Activated naive CD4-positive, alpha-beta T cell treated with anti-CD3 and anti-CD28 coated beads, Interleukin-2, amount 50 U/mL, for 72 hours (primary cell): ENCODE data around the gene MB21D2. TPM values are rescaled to one million over a fixed set of nuclear protein-coding genes. Genes with fewer than 3 reads are reported as not detected.
A peak's percentile ranks its signal among the peaks of the same experiment; 100 is the strongest.

ENCODE experiments used
- ATAC-seq, 2 donors: fragments of 150-1000 bp; cut with Tn5 transposase; 2 replicates each; pipeline ENCODE4 v1.10.0; 2021; ENCODE audit warnings: mild to moderate bottlenecking in 2 of 2, moderate library complexity in 2 of 2
- DNase-seq, 2 donors: peaks; one replicate each; pipeline ENCODE4 v3.0.0; 2021 to 2022; ENCODE audit warnings: low spot score in 2 of 2
- H3K27ac Mint-ChIP-seq, 2 donors: one replicate each; pipeline ENCODE4 v1.8.0; 2022; ENCODE audit warnings: mild to moderate bottlenecking in 2 of 2, mixed read lengths in 2 of 2
- H3K36me3 Mint-ChIP-seq, 2 donors: one replicate each; pipeline ENCODE4 v1.8.0; 2022; ENCODE audit warnings: mixed read lengths in 2 of 2
- H3K9me3 Mint-ChIP-seq, 2 donors: one replicate each; pipeline ENCODE4 v1.8.0; 2022; ENCODE audit warnings: mixed read lengths in 2 of 2
- total RNA-seq, 2 donors: library from RNA; stranded (reverse); gene quantifications; one replicate each; pipeline ENCODE4 v1.2.3, GENCODE V29; 2022

MB21D2 gene
- total RNA-seq, 2 donors from 2014 or later: 1.5 to 3.7 TPM

GRCh38 chr3:192884777-192885773 lies 32.6 kb downstream of the MB21D2 start:
- no peaks in the 10 kb centered on the region for H3K36me3 Mint-ChIP-seq
- ATAC-seq: no peak
- no peaks in the 10 kb centered on the region for H3K9me3 Mint-ChIP-seq
- no peak overlapping the region for H3K27ac Mint-ChIP-seq
- no peak for DNase-seq

GRCh38 chr3:192883512-192883911 lies 34.1 kb downstream of the MB21D2 start:
- no peak overlapping the region for H3K27ac Mint-ChIP-seq
- no peaks in the 10 kb centered on the region for H3K9me3 Mint-ChIP-seq
- DNase-seq (no peak), ATAC-seq (no peak)
- H3K36me3 Mint-ChIP-seq: no peaks in the 10 kb centered on the region

- Mint-ChIP-seq H3K9me3 (no peaks in the 10 kb centered on the region), H3K36me3 (no peaks in the 10 kb centered on the region), H3K27ac (no peak overlapping the region)
- ATAC-seq: no peak
- DNase-seq: no peak
Observed at GRCh38 chr3:192881159-192881786, 36.4 kb downstream of the MB21D2 start.

- Mint-ChIP-seq H3K27ac (no peak overlapping the region), H3K9me3 (no peaks in the 10 kb centered on the region), H3K36me3 (no peaks in the 10 kb centered on the region)
- no peak for ATAC-seq
- DNase-seq: no peak
Observed at GRCh38 chr3:192880313-192880712, 37.3 kb downstream of the MB21D2 start.

- ATAC-seq: no peak
- Mint-ChIP-seq H3K36me3 (no peaks in the 10 kb centered on the region), H3K9me3 (no peaks in the 10 kb centered on the region), H3K27ac (no peak overlapping the region)
- no peak for DNase-seq
Observed at GRCh38 chr3:192879346-192880031, 38.2 kb downstream of the MB21D2 start.

- no peak for DNase-seq
- Mint-ChIP-seq H3K27ac (no peak overlapping the region), H3K36me3 (no peaks in the 10 kb centered on the region), H3K9me3 (peaks cover 0 to 5% of the 10 kb centered on the region in 2 donors)
- no peak for ATAC-seq
Observed at GRCh38 chr3:192875971-192876565, 41.6 kb downstream of the MB21D2 start.

GRCh38 chr3:192870822-192871221 lies 46.8 kb downstream of the MB21D2 start:
- DNase-seq (no peak), ATAC-seq (no peak)
- H3K27ac Mint-ChIP-seq: no peak overlapping the region
- H3K9me3 Mint-ChIP-seq: peaks cover 0 to 5% of the 10 kb centered on the region in 2 donors
- H3K36me3 Mint-ChIP-seq: no peaks in the 10 kb centered on the region

- DNase-seq (no peak), ATAC-seq (no peak)
- Mint-ChIP-seq H3K9me3 (peaks cover 0 to 5% of the 10 kb centered on the region in 2 donors), H3K36me3 (no peaks in the 10 kb centered on the region), H3K27ac (no peak overlapping the region)
Observed at GRCh38 chr3:192869131-192870031, 48.3 kb downstream of the MB21D2 start.

GRCh38 chr3:192867645-192868044 lies 50.0 kb downstream of the MB21D2 start:
- H3K36me3 Mint-ChIP-seq: no peaks in the 10 kb centered on the region
- DNase-seq (no peak), ATAC-seq (no peak)
- peaks cover 0 to 5% of the 10 kb centered on the region in 2 donors for H3K9me3 Mint-ChIP-seq
- H3K27ac Mint-ChIP-seq: no peak overlapping the region

GRCh38 chr3:192866804-192867203 lies 50.9 kb downstream of the MB21D2 start:
- no peak overlapping the region for H3K27ac Mint-ChIP-seq
- no peak for ATAC-seq

GRCh38 chr3:192864941-192865340 lies 52.7 kb downstream of the MB21D2 start:
- DNase-seq (no peak), ATAC-seq (no peak)
- Mint-ChIP-seq H3K9me3 (peaks cover 4% of the 10 kb centered on the region in 2 donors), H3K27ac (no peak overlapping the region), H3K36me3 (peaks cover 4 to 6% of the 10 kb centered on the region in 2 donors)

More at GRCh38 chr3:192866804-192867203, 50.9 kb downstream of the MB21D2 start:
- H3K9me3 Mint-ChIP-seq: peaks cover 1 to 7% of the 10 kb centered on the region in 2 donors
- no peak for DNase-seq
- H3K36me3 Mint-ChIP-seq: peaks cover 2% of the 10 kb centered on the region in 2 donors

GRCh38 chr3:192863091-192863420 lies 54.6 kb downstream of the MB21D2 start:
- H3K9me3 Mint-ChIP-seq: peaks cover 4% of the 10 kb centered on the region in 2 donors
- H3K27ac Mint-ChIP-seq: no peak overlapping the region
- ATAC-seq: no peak
- H3K36me3 Mint-ChIP-seq: peaks cover 4 to 6% of the 10 kb centered on the region in 2 donors
- DNase-seq: no peak

GRCh38 chr3:192862408-192863090 lies 55.1 kb downstream of the MB21D2 start:
- H3K36me3 Mint-ChIP-seq: peaks cover 4 to 6% of the 10 kb centered on the region in 2 donors
- peak overlapping the region in 1 of 2 donors; percentile 47 for H3K27ac Mint-ChIP-seq
- DNase-seq (no peak), ATAC-seq (no peak)
- peaks cover 4% of the 10 kb centered on the region in 2 donors for H3K9me3 Mint-ChIP-seq

GRCh38 chr3:192861972-192862371 lies 55.7 kb downstream of the MB21D2 start:
- H3K36me3 Mint-ChIP-seq: peaks cover 4 to 6% of the 10 kb centered on the region in 2 donors
- peaks cover 4% of the 10 kb centered on the region in 2 donors for H3K9me3 Mint-ChIP-seq
- DNase-seq (no peak), ATAC-seq (peak; percentile 51 to 52)
- H3K27ac Mint-ChIP-seq: peak overlapping the region in 1 of 2 donors; percentile 47

GRCh38 chr3:192860454-192860853 lies 57.2 kb downstream of the MB21D2 start:
- no peak for DNase-seq
- no peak for ATAC-seq
- Mint-ChIP-seq H3K27ac (no peak overlapping the region), H3K36me3 (peaks cover 4 to 6% of the 10 kb centered on the region in 2 donors), H3K9me3 (peaks cover 4% of the 10 kb centered on the region in 2 donors)
